ENCODE results near the gene STAP1.
A peak's percentile ranks its signal among the peaks of the same experiment; 100 is the strongest.

Gene STAP1

DNA sequence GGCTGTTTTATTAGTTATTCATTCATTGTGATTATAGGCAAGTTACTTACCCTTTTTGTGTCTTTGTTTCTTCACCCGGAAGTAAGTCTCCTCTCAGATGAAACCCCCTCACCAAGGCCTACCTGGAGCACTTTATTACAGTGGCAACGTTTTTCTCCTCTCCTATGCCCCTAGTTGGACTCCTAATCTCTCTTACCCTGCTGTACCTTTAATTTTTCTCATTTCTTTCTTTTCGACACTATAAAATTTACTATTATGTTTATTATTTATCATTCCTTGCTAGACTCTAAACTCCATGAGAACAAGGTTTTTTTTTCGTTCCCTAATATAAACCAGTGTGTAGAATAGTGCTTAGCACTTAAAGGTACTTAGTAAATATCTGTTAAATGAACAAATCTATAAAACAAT, 17.5 kb downstream of the STAP1 start:
- Histone ChIP-seq H3K27me3 (ENCODE audit: control insufficient read depth in 2 of 2, insufficient read depth in 2 of 2, low read length in 2 of 2) (no peaks in the 10 kb centered on the region), H3K4me1 (ENCODE audit: control insufficient read depth in 2 of 2, insufficient read depth in 2 of 2, low read length in 2 of 2) (no peaks in the 10 kb centered on the region), H3K4me3 (ENCODE audit: low read length in 2 of 2) (no peak overlapping the region), H3K9me3 (ENCODE audit: control insufficient read depth in 2 of 2, low read length in 2 of 2) (no peaks in the 10 kb centered on the region), H3K27ac (ENCODE audit: low read depth in 2 of 2, low read length in 2 of 2) (peak overlapping the region; percentile 27 to 39), H3K36me3 (ENCODE audit: control insufficient read depth in 2 of 2, insufficient read depth in 2 of 2, low read length in 2 of 2) (no peaks in the 10 kb centered on the region), H3K9ac (ENCODE audit: low read depth in 1 of 2, low read length in 2 of 2) (no peak overlapping the region)

DNA sequence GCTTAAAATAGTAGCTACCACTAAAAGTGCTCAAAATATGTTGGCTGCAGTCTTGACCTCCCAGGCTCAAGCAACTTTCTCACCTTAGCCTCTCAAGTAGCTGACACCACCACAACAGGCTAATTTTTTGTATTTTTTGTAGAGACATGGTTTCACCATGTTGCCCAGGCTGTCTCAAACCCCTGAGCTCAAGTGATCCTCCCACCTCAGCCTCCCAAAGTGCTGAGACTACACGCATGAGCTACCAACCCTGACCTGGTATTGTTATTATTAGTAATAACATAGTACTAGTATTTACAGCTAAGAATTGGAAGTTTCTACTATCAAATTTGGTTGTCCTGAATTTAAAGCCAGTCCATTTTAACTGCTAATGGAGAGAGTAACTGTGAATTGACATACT, 18.0 kb downstream of the STAP1 start:
- Histone ChIP-seq H3K27me3 (ENCODE audit: control insufficient read depth in 2 of 2, insufficient read depth in 2 of 2, low read length in 2 of 2) (no peaks in the 10 kb centered on the region), H3K4me1 (ENCODE audit: control insufficient read depth in 2 of 2, insufficient read depth in 2 of 2, low read length in 2 of 2) (no peaks in the 10 kb centered on the region), H3K27ac (ENCODE audit: low read depth in 2 of 2, low read length in 2 of 2) (no peak overlapping the region)

DNA sequence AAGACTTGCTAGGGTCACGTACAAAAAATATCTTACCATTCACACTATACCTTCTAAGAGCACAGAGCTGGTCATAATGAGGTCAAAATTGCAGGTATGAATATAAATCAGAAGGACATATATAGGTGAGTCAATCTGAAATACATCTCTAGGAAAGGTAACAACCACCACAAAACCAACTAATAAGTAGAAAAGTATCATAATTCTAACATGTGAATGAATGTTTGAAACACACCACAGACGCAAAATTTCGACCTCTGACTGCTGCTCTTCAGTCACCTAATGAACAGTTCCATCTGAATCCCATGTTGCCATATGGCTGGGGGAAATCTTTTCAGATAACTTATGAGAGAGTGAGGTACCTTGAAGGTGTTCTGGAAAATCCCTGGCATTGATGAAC, 22.1 kb downstream of the STAP1 start:
- Histone ChIP-seq H3K4me3 (ENCODE audit: low read length in 2 of 2) (no peak overlapping the region), H3K27me3 (ENCODE audit: control insufficient read depth in 2 of 2, insufficient read depth in 2 of 2, low read length in 2 of 2) (no peaks in the 10 kb centered on the region), H3K9ac (ENCODE audit: low read depth in 1 of 2, low read length in 2 of 2) (no peak overlapping the region), H3K27ac (ENCODE audit: low read depth in 2 of 2, low read length in 2 of 2) (no peak overlapping the region), H3K36me3 (ENCODE audit: control insufficient read depth in 2 of 2, insufficient read depth in 2 of 2, low read length in 2 of 2) (no peaks in the 10 kb centered on the region), H3K9me3 (ENCODE audit: control insufficient read depth in 2 of 2, low read length in 2 of 2) (no peaks in the 10 kb centered on the region), H3K4me1 (ENCODE audit: control insufficient read depth in 2 of 2, insufficient read depth in 2 of 2, low read length in 2 of 2) (no peaks in the 10 kb centered on the region)

More for the DNA sequence above, 18.0 kb downstream of the STAP1 start:
- Histone ChIP-seq H3K9ac (ENCODE audit: low read depth in 1 of 2, low read length in 2 of 2) (no peak overlapping the region), H3K4me3 (ENCODE audit: low read length in 2 of 2) (no peak overlapping the region), H3K9me3 (ENCODE audit: control insufficient read depth in 2 of 2, low read length in 2 of 2) (no peaks in the 10 kb centered on the region), H3K36me3 (ENCODE audit: control insufficient read depth in 2 of 2, insufficient read depth in 2 of 2, low read length in 2 of 2) (no peaks in the 10 kb centered on the region)

DNA sequence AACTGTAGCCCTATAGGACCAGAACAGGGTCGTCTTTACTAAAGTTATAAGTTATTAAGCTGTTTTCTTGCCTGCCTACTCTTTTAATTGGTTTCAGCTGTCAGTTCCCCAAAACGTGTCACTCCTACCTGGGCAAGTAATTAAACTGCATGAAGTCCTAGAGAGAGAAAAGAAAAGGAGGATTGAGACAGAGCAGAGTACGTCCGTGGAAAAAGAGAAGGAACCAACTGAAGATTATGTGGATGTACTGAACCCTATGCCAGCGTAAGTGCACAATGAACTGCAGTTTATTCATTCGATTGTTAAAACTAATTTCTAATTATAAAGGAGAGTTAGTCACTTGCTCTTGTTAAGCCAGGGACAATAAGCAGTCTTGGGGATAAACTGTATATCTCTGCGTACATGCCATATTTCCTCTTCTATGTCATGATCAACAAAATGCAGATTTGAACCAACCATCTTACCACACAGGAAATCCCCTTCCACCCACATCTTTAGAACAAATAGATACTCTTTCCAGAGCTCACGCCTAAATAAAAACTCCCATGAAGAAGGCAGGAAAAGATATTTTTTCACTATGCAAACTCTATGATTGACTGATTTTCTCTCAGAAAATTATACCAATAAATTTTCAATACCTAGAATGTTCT, 22.8 kb downstream of the STAP1 start:
- H3K27ac ChIP-seq (ENCODE audit: low read depth in 2 of 2, low read length in 2 of 2): no peak overlapping the region
- H3K27me3 ChIP-seq (ENCODE audit: control insufficient read depth in 2 of 2, insufficient read depth in 2 of 2, low read length in 2 of 2): no peaks in the 10 kb centered on the region
- H3K9me3 ChIP-seq (ENCODE audit: control insufficient read depth in 2 of 2, low read length in 2 of 2): no peaks in the 10 kb centered on the region
- H3K4me1 ChIP-seq (ENCODE audit: control insufficient read depth in 2 of 2, insufficient read depth in 2 of 2, low read length in 2 of 2): no peaks in the 10 kb centered on the region
- H3K4me3 ChIP-seq (ENCODE audit: low read length in 2 of 2): no peak overlapping the region
- H3K9ac ChIP-seq (ENCODE audit: low read depth in 1 of 2, low read length in 2 of 2): no peak overlapping the region
- H3K36me3 ChIP-seq (ENCODE audit: control insufficient read depth in 2 of 2, insufficient read depth in 2 of 2, low read length in 2 of 2): no peaks in the 10 kb centered on the region

DNA sequence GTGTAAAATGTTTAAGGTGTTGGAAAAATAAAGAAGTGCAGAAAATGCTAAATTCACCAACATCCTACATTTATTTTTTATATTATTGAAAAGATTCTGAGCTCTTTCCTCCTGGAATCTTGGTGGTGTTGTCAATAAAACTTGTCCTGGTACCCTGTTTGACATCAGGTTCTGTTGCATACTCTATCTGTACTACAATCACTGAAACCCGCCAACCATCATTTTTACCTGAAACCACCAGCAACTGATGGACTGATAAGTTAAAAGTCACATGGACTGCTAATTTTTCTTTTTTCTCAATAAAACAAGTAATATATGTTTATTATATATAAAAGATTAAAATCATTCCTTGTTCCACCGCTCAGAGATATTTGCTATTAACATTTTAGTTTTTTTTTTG, 23.4 kb downstream of the STAP1 start:
- no peaks in the 10 kb centered on the region for H3K27me3 ChIP-seq (ENCODE audit: control insufficient read depth in 2 of 2, insufficient read depth in 2 of 2, low read length in 2 of 2)
- H3K9me3 ChIP-seq (ENCODE audit: control insufficient read depth in 2 of 2, low read length in 2 of 2): no peaks in the 10 kb centered on the region
- no peaks in the 10 kb centered on the region for H3K4me1 ChIP-seq (ENCODE audit: control insufficient read depth in 2 of 2, insufficient read depth in 2 of 2, low read length in 2 of 2)
- H3K9ac ChIP-seq (ENCODE audit: low read depth in 1 of 2, low read length in 2 of 2): no peak overlapping the region
- H3K27ac ChIP-seq (ENCODE audit: low read depth in 2 of 2, low read length in 2 of 2): no peak overlapping the region
- no peak overlapping the region for H3K4me3 ChIP-seq (ENCODE audit: low read length in 2 of 2)
- H3K36me3 ChIP-seq (ENCODE audit: control insufficient read depth in 2 of 2, insufficient read depth in 2 of 2, low read length in 2 of 2): no peaks in the 10 kb centered on the region

DNA sequence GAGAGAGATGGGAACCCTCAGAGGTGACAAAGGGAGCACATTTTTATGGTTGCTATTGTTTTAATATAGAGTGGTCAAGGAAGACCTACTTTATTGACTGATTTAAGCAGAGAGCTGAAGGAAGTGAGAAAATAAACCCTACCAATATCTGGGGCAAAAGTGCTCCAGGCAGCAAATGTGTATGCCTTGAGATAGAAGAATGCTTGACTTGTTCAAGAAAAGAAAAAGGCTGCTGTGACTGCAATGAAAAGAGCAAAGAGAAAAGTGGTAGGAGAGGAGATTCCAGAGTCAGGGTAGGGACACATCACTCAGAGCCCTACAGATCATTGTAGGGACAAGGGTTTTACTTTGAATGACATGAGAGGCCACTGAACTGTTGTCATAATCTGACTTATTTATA, 26.0 kb downstream of the STAP1 start:
- Histone ChIP-seq H3K27me3 (ENCODE audit: control insufficient read depth in 2 of 2, insufficient read depth in 2 of 2, low read length in 2 of 2) (no peaks in the 10 kb centered on the region), H3K4me3 (ENCODE audit: low read length in 2 of 2) (no peak overlapping the region), H3K4me1 (ENCODE audit: control insufficient read depth in 2 of 2, insufficient read depth in 2 of 2, low read length in 2 of 2) (no peaks in the 10 kb centered on the region), H3K9me3 (ENCODE audit: control insufficient read depth in 2 of 2, low read length in 2 of 2) (no peaks in the 10 kb centered on the region), H3K27ac (ENCODE audit: low read depth in 2 of 2, low read length in 2 of 2) (no peak overlapping the region), H3K36me3 (ENCODE audit: control insufficient read depth in 2 of 2, insufficient read depth in 2 of 2, low read length in 2 of 2) (no peaks in the 10 kb centered on the region), H3K9ac (ENCODE audit: low read depth in 1 of 2, low read length in 2 of 2) (no peak overlapping the region)

DNA sequence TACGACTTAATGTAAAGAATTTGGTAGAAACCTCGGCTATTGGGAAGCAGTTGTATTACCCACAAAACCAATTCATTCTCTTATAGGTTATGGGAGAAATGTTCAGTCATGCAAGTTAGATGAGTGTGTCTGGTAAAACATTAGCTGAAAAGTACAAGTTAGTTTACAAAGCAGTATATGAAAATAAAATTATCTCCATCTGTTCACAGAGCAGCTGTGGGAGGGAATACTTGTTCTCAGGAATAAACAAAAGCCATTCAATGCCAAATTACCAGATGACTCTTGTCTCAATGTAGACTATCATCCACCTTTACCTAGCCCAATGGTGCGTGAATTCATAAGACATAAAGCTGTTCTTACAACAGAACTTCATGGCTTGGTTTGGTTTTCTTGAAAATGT, 28.6 kb downstream of the STAP1 start:
- Histone ChIP-seq H3K27me3 (ENCODE audit: control insufficient read depth in 2 of 2, insufficient read depth in 2 of 2, low read length in 2 of 2) (no peaks in the 10 kb centered on the region), H3K36me3 (ENCODE audit: control insufficient read depth in 2 of 2, insufficient read depth in 2 of 2, low read length in 2 of 2) (no peaks in the 10 kb centered on the region), H3K27ac (ENCODE audit: low read depth in 2 of 2, low read length in 2 of 2) (no peak overlapping the region), H3K9ac (ENCODE audit: low read depth in 1 of 2, low read length in 2 of 2) (no peak overlapping the region), H3K4me3 (ENCODE audit: low read length in 2 of 2) (no peak overlapping the region), H3K9me3 (ENCODE audit: control insufficient read depth in 2 of 2, low read length in 2 of 2) (no peaks in the 10 kb centered on the region), H3K4me1 (ENCODE audit: control insufficient read depth in 2 of 2, insufficient read depth in 2 of 2, low read length in 2 of 2) (no peaks in the 10 kb centered on the region)

DNA sequence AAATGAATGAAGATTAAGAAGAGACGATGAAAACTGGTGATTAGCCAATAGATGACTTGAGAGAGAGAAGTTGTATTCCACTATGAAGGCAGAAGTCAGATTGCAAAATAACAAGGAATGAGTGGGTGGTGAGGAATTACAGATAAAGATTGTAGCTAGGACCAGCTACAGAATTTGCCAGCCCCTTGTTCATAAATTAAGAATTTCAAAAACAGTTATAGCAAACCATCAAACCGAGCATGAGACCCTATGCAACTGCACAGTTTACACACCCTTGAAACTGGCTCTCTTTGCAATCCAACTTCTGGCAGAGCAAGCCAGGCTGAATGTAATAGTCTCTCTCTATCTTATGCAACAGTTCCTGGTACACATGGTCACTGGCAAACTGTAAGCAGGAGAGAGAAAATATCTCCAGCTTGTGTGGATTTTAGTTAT, 35.2 kb downstream of the STAP1 start:
- H3K27me3 ChIP-seq (ENCODE audit: control insufficient read depth in 2 of 2, insufficient read depth in 2 of 2, low read length in 2 of 2): no peaks in the 10 kb centered on the region
- H3K4me3 ChIP-seq (ENCODE audit: low read length in 2 of 2): no peak overlapping the region
- H3K9me3 ChIP-seq (ENCODE audit: control insufficient read depth in 2 of 2, low read length in 2 of 2): no peaks in the 10 kb centered on the region
- H3K9ac ChIP-seq (ENCODE audit: low read depth in 1 of 2, low read length in 2 of 2): no peak overlapping the region
- no peaks in the 10 kb centered on the region for H3K36me3 ChIP-seq (ENCODE audit: control insufficient read depth in 2 of 2, insufficient read depth in 2 of 2, low read length in 2 of 2)
- H3K27ac ChIP-seq (ENCODE audit: low read depth in 2 of 2, low read length in 2 of 2): no peak overlapping the region
- H3K4me1 ChIP-seq (ENCODE audit: control insufficient read depth in 2 of 2, insufficient read depth in 2 of 2, low read length in 2 of 2): no peaks in the 10 kb centered on the region

DNA sequence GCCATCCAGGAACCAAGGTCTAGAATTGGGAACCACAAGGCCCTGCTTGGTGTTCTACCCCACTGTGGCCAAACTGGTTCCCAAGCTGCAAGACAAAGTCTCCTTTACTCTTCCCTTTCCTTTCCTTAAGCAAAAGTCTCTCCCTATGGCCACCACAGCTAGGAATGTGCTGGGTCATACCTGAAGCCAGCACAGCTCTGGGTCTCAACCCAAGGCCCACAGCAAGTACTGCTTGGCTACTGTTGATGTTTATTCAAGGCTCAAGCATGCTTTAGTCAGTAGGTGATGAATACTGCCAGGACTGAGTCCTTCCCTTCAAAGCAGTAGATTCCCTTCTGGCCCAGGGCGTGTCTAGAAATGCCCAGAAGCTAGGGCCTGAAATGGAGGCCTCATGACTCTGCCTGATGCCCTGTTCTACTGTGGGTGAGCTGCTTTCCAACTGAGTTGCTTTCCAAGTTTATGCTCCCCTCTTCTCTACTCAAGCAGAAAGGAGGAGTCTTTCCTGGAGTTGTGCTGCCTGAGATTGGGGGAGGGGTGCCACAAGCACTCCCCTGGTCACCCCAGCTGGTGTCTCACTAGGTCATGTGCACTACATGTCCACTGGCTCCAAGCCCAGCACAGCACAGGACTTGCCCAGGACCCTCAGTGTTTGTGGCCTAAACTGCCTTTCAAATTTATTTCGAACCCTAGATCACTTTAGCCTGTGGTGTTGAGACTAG, 44.9 kb downstream of the STAP1 start:
- no peak overlapping the region for H3K27ac ChIP-seq (ENCODE audit: low read depth in 2 of 2, low read length in 2 of 2)
- no peak overlapping the region for H3K9ac ChIP-seq (ENCODE audit: low read depth in 1 of 2, low read length in 2 of 2)
- H3K27me3 ChIP-seq (ENCODE audit: control insufficient read depth in 2 of 2, insufficient read depth in 2 of 2, low read length in 2 of 2): no peaks in the 10 kb centered on the region
- no peaks in the 10 kb centered on the region for H3K4me1 ChIP-seq (ENCODE audit: control insufficient read depth in 2 of 2, insufficient read depth in 2 of 2, low read length in 2 of 2)
- no peaks in the 10 kb centered on the region for H3K36me3 ChIP-seq (ENCODE audit: control insufficient read depth in 2 of 2, insufficient read depth in 2 of 2, low read length in 2 of 2)
- H3K4me3 ChIP-seq (ENCODE audit: low read length in 2 of 2): no peak overlapping the region
- no peaks in the 10 kb centered on the region for H3K9me3 ChIP-seq (ENCODE audit: control insufficient read depth in 2 of 2, low read length in 2 of 2)

DNA sequence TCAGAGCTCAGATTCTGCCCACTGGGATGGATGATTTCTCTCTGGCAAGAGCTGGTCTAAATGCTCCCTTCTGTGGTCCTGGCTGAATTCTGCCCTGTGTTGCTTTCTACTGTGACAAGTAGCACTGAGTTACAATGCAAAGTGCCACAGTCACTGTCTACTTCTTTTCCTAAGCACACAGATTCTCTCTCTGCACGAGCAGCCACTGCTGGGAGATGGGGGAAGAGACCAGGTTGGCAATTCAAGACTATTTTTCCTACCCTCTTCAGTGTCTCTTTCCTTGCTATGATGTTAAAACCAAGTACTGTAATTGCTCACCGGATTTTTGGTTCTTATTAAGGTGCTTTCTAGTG, 45.5 kb downstream of the STAP1 start:
- Histone ChIP-seq H3K4me3 (ENCODE audit: low read length in 2 of 2) (no peak overlapping the region), H3K4me1 (ENCODE audit: control insufficient read depth in 2 of 2, insufficient read depth in 2 of 2, low read length in 2 of 2) (no peaks in the 10 kb centered on the region), H3K9ac (ENCODE audit: low read depth in 1 of 2, low read length in 2 of 2) (no peak overlapping the region), H3K36me3 (ENCODE audit: control insufficient read depth in 2 of 2, insufficient read depth in 2 of 2, low read length in 2 of 2) (no peaks in the 10 kb centered on the region), H3K27ac (ENCODE audit: low read depth in 2 of 2, low read length in 2 of 2) (no peak overlapping the region), H3K27me3 (ENCODE audit: control insufficient read depth in 2 of 2, insufficient read depth in 2 of 2, low read length in 2 of 2) (no peaks in the 10 kb centered on the region), H3K9me3 (ENCODE audit: control insufficient read depth in 2 of 2, low read length in 2 of 2) (no peaks in the 10 kb centered on the region)
